Measurements from ENCODE around the gene STAT6.

STAT6 gene

DNA sequence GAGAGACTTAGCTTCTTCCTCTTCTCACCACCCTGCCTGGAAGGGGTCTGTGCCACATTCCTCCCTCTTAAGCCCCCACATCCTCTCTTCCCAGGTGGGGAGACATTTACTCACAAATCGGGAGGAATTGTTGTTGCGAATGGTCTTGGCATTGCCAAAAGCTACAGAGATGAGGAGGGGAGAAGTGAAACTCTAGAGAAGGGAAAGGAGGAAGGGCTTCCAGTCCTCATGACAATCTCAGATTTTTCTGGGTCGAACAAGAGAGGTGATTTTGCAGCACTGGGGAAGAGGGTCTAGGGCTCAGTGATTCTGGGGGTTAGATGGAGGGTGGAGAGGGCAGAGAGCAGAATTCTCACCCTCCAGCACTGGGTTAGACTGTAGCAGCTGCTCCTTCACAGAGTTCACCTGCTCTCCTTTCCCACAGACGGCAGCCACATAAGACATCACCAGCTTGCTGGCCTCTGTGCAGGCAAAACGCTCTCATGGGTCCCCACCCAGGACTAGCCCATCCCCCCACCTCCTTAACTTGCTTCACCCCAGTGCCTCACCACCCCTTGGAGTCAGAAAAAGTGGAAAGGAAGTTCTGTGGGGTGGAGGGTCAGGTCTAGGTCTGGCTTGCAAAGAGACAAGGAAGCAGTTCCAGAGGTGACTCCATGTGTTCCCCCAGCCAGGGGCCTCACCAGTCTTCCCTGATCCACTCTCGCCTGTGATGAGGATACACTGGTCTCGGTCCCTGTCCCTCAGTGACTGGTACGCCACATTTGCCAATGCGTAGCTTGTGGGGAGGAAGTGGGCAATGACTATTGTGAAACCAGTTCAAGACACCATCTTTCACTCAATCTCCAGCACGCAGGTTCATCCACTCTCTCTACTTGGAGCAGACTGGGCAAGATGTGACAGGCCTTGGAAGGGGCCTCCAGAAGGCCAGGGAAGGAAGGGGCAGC, 63.9 kb downstream of the STAT6 start:
- no peak for ATAC-seq (ENCODE audit: low read depth)
- no peak for DNase-seq (ENCODE audit: low spot score)
- TF ChIP-seq, protein P1, sequence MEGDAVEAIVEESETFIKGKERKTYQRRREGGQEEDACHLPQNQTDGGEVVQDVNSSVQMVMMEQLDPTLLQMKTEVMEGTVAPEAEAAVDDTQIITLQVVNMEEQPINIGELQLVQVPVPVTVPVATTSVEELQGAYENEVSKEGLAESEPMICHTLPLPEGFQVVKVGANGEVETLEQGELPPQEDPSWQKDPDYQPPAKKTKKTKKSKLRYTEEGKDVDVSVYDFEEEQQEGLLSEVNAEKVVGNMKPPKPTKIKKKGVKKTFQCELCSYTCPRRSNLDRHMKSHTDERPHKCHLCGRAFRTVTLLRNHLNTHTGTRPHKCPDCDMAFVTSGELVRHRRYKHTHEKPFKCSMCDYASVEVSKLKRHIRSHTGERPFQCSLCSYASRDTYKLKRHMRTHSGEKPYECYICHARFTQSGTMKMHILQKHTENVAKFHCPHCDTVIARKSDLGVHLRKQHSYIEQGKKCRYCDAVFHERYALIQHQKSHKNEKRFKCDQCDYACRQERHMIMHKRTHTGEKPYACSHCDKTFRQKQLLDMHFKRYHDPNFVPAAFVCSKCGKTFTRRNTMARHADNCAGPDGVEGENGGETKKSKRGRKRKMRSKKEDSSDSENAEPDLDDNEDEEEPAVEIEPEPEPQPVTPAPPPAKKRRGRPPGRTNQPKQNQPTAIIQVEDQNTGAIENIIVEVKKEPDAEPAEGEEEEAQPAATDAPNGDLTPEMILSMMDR (IDR thresholded peaks at IDR 0.05; ENCODE audit: poor library complexity, severe bottlenecking), result no peak
- no peak overlapping the region for H3K27ac ChIP-seq (ENCODE audit: poor library complexity, severe bottlenecking)
- H3K36me3 ChIP-seq (ENCODE audit: low read depth), result no peaks in the 10 kb centered on the region
- no peak overlapping the region for H3K4me3 ChIP-seq (ENCODE audit: severe bottlenecking)
- no peaks in the 10 kb centered on the region for H3K4me1 ChIP-seq (ENCODE audit: insufficient read depth, poor library complexity, severe bottlenecking)
- H3K27me3 ChIP-seq (ENCODE audit: insufficient read depth, poor library complexity, severe bottlenecking), result no peaks in the 10 kb centered on the region
- H3K9me3 ChIP-seq (ENCODE audit: severe bottlenecking), result no peaks in the 10 kb centered on the region

DNA sequence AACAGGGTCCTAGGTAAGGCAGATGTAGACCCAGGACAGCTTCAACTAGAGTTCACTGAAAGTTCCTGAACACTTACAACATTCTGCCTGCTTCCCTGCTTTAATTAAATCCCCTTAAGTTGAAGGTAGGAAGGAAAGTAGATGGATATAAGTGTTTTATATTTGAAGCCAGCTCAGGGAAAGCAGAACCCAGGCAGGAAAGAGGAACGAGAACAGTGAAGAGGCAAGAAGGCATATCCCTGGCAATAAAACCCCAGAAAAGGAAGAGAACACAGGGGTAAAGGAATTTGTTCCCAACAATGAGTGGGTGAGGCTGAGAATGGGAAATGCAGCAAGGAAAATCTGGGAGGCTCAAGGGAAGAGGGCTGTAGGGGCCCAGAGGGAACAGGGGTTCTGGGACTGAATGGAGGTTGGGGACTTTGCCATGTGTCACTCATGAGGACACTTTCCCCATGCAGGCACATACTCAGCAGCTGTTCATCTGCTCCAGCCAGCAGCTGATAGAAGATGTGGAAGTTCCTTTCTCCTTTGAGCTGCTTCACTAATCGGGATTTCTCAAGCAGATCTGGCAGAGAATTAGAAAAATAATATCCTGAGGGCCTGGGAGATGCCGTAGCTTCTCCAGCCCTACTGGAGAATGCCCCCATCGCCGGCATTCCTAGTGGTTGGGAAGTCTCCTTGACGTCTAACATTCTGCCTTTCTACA, 64.9 kb downstream of the STAT6 start:
- TF ChIP-seq, protein P1 (IDR thresholded peaks at IDR 0.05; ENCODE audit: poor library complexity, severe bottlenecking), result no peak
- no peak for ATAC-seq (ENCODE audit: low read depth)
- H3K36me3 ChIP-seq (ENCODE audit: low read depth), result no peaks in the 10 kb centered on the region
- H3K4me1 ChIP-seq (ENCODE audit: insufficient read depth, poor library complexity, severe bottlenecking), result no peaks in the 10 kb centered on the region
- H3K4me3 ChIP-seq (ENCODE audit: severe bottlenecking), result no peak overlapping the region
- H3K27ac ChIP-seq (ENCODE audit: poor library complexity, severe bottlenecking), result no peak overlapping the region
- H3K9me3 ChIP-seq (ENCODE audit: severe bottlenecking), result no peaks in the 10 kb centered on the region
- H3K27me3 ChIP-seq (ENCODE audit: insufficient read depth, poor library complexity, severe bottlenecking), result no peaks in the 10 kb centered on the region
- no peak for DNase-seq (ENCODE audit: low spot score)

Measured in RWPE2 (cell line).